ENCODE data around the gene GMPR2. TPM values are rescaled to one million over a fixed set of nuclear protein-coding genes. Genes with fewer than 3 reads are reported as not detected.
A peak's percentile ranks its signal among the peaks of the same experiment; 100 is the strongest.

GMPR2 gene
- total and polyA plus RNA-seq, 2 of the 13 experiments (the other 11 are each of a cell fraction or from before 2014, with no cell fraction given), result 210 to 273 TPM

DNA sequence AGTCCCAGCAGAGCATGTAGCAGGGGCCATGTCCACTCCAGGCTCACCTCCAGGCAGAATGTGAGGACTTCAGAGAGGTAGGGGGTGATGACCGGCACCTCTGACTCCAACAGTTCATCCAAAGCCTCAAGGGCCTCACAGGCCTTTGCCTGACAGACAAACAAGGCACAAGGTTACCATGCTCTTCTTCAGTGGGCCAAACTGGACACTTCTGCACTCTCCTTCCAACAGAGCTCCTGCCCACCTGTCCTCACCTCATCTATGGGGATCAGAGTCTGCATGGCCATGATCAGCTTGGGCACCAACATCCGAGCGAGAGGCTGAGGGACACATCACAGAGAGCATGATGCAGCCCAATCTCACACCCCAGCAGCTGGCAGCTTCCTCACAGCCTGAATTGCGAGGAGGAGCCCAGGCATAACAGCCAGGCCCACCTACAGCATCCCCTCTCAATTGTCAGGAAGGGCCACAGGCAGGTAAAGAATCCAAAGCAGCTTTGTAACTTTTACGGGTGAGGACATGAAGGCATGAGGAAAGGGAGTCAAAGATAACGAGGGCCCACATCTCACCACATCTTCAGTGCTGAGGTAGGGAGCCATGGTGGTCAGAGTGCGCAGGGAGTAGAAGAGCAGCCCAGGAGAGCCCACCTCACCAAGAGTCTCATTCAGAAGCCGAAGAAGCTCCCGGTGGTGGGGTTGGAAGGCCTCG lies 45.7 kb upstream of the GMPR2 start (continued):
- TF ChIP-seq KLF13 (CRISPR knock-in tag; IDR thresholded peaks at IDR 0.05) (no peak), ZNF768 (CRISPR knock-in tag; IDR thresholded peaks at IDR 0.05) (peak; percentile 31; the same call in 1 of the 2 replicates), ZNF207 (IDR thresholded peaks at IDR 0.05; ENCODE audit: borderline replicate concordance) (0 out of 2 replicates have a peak, but pooled peaks have one; percentile 47), KLF16 (CRISPR knock-in tag; IDR thresholded peaks at IDR 0.05) (0 out of 4 replicates have a peak, but pooled peaks of 1 of the 2 experiments have one; percentile 68), DNMT1 (CRISPR knock-in tag; IDR thresholded peaks at IDR 0.05) (0 out of 2 replicates have a peak, but pooled peaks have one; percentile 76), ZNF776 (CRISPR knock-in tag; IDR thresholded peaks at IDR 0.05) (peak; percentile 51; the same call in 1 of the 2 replicates), ZNF563 (CRISPR knock-in tag; IDR thresholded peaks at IDR 0.05) (0 out of 2 replicates have a peak, but pooled peaks have one; percentile 35), ZBTB34 (CRISPR knock-in tag; IDR thresholded peaks at IDR 0.05) (no peak), ARNTL (CRISPR knock-in tag; IDR thresholded peaks at IDR 0.05) (no peak), ZNF572 (CRISPR knock-in tag; IDR thresholded peaks at IDR 0.05) (0 out of 2 replicates have a peak, but pooled peaks have one; percentile 64), ZNF280B (CRISPR knock-in tag; IDR thresholded peaks at IDR 0.05; ENCODE audit: borderline replicate concordance) (peak; percentile 44; the same call in 1 of the 2 replicates), ZBTB26 (CRISPR knock-in tag; IDR thresholded peaks at IDR 0.05; ENCODE audit: borderline replicate concordance) (0 out of 2 replicates have a peak, but pooled peaks have one; percentile 34), ZNF333 (CRISPR knock-in tag; IDR thresholded peaks at IDR 0.05; ENCODE audit: borderline replicate concordance) (peak; percentile 34; the same call in 1 of the 2 replicates), CENPT (CRISPR knock-in tag; IDR thresholded peaks at IDR 0.05; ENCODE audit: low read depth) (0 out of 2 replicates have a peak, but pooled peaks have one; percentile 56)
- TF ChIP-seq, protein P1, sequence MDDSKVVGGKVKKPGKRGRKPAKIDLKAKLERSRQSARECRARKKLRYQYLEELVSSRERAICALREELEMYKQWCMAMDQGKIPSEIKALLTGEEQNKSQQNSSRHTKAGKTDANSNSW (CRISPR knock-in tag; IDR thresholded peaks at IDR 0.05; ENCODE audit: borderline replicate concordance), result no peak
